ENCODE data around the gene PRAMEF8.
"Not testable (repeated sequence)": the region's sequence is repeated elsewhere in the genome, so short reads cannot be mapped to it uniquely, and the experiment has no call there.

The PRAMEF8 gene

GRCh38 chr1:13285037-13285436, at the start of gene PRAMEF8:
PRAMEF8 (minus strand) TSS chr1:13285137; CDS start chr1:13284091, 1,046 bp downstream.
- DNase-seq (ENCODE audit: low read depth): not testable (repeated sequence)

- not testable (repeated sequence) for DNase-seq (ENCODE audit: low read depth)
These were observed 30.3 kb upstream of the PRAMEF8 start, which contains the start of gene PRAMEF15 for GRCh38 chr1:13315281-13315680. PRAMEF15 (plus strand) TSS chr1:13315581; CDS start chr1:13318408, 2,827 bp downstream.

DNA sequence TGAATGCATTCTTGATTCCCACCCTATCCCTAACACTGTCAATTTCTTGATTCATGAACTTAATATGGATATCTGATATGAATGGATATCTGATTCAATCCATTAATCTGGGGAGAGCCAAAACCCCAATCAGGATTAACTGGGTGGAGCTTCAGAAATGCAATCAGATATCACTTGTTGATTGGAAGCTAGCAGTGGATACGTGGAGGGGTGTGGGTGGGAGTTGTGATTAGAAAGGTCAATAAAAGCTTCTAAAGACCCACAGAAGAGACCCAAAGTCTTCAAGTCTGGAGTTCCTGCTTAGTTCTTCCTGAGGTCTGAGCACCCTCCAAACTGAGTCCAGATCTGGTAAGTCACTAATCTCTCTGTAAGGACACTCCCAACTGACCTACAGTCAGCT, 18.3 kb upstream of the PRAMEF8 start, which contains the start of gene PRAMEF33:
TSS of gene PRAMEF33 (plus strand) at position 301 of the 400 bp plus-strand sequence. CDS start 2,416 bp downstream, outside the sequence.
- DNase-seq (ENCODE audit: low read depth): not testable (repeated sequence)

DNA sequence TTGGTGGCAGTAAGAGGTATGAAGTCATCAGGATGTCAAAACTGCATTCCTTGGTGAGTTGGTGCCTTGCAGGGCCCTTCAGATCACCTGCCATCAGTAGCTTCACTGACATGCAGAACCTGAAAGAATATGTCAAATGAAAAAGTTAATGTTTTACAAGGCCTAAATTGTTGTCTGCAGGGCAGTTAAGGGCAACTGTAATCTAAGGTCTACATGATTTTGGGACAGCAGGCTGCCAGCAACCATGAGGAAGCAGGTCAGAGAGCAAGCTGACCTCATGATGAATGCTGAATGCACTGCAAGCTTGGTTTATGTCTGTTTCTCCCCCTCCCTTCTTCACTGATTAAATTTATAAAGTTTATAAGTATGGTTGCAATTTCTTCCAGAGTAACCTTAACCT, 17.3 kb upstream of the PRAMEF8 start:
- DNase-seq (ENCODE audit: low read depth): not testable (repeated sequence)

DNA sequence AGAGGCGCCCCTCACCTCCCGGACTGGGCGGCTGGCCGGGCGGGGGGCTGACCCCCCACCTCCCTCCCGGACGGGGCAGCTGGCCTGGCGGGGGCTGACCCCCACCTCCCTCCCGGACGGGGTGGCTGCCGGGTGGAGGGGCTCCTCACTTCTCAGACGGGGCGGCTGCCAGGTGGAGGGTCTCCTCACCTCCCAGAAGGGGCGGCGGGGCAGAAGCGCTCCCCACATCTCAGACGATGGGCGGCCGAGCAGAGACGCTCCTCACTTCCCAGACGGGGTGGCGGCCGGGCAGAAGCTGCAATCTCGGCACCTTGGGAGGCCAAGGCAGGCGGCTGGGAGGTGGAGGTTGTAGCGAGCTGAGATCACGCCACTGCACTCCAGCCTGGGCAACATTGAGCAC, 13.8 kb upstream of the PRAMEF8 start:
- not testable (repeated sequence) for DNase-seq (ENCODE audit: low read depth)

- not testable (repeated sequence) for DNase-seq (ENCODE audit: low read depth)
These were observed 12.4 kb upstream of the PRAMEF8 start for GRCh38 chr1:13297216-13297931.

GRCh38 chr1:13289030-13289429, 4.1 kb upstream of the PRAMEF8 start:
- not testable (repeated sequence) for DNase-seq (ENCODE audit: low read depth)

GRCh38 chr1:13279617-13280016, 5.3 kb downstream of the PRAMEF8 start:
- not testable (repeated sequence) for DNase-seq (ENCODE audit: low read depth)

GRCh38 chr1:13277016-13277415, 7.9 kb downstream of the PRAMEF8 start:
- DNase-seq (ENCODE audit: low read depth): not testable (repeated sequence)

- not testable (repeated sequence) for DNase-seq (ENCODE audit: low read depth)
These were observed 19.8 kb downstream of the PRAMEF8 start for GRCh38 chr1:13265124-13265523.

- not testable (repeated sequence) for DNase-seq (ENCODE audit: low read depth)
These were observed 31.0 kb downstream of the PRAMEF8 start, which contains the start of gene PRAMEF5 for GRCh38 chr1:13253898-13254297. PRAMEF5 (plus strand) TSS chr1:13254198; CDS start chr1:13259269, 5,071 bp downstream.

DNA sequence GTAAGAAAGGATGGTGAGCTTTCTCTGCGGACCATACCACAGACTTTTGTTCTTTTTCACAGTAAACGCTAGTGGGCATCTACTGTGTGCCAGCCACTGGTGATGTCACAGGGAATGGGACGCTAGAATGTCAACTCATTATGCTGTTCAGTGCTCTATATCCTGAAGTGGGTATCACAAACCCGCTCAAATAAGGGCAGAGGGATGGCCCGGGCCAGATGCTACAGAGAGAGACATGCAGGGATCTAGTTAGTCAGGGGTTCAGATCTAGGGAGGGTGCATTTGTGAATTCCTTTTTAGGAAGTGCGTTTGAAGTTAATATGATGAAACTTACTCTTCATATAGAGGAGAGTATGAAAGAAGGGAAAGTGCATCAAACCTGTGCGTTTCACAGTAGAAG, 37.8 kb downstream of the PRAMEF8 start:
- not testable (repeated sequence) for DNase-seq (ENCODE audit: low read depth)

DNA sequence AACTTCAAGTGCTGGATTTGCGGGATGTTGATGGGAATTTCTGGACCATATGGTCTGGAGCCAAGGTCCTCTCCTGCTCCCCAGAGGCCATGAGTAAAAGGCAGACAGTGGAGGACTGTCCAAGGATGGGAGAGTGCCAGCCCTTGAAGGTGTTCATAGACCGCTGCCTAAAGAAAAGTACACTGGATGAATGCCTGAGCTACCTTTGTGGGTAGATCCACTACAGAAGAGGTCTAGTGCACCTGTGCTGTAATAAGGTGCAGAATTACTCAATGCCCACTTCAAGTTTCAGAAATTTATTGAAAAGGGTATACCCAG, 38.4 kb downstream of the PRAMEF8 start:
- not testable (repeated sequence) for DNase-seq (ENCODE audit: low read depth)

- not testable (repeated sequence) for DNase-seq (ENCODE audit: low read depth)
These were observed 38.9 kb downstream of the PRAMEF8 start for GRCh38 chr1:13245841-13246553.

GRCh38 chr1:13243536-13244263, 41.2 kb downstream of the PRAMEF8 start:
- not testable (repeated sequence) for DNase-seq (ENCODE audit: low read depth)

GRCh38 chr1:13239633-13240032, 45.3 kb downstream of the PRAMEF8 start:
- not testable (repeated sequence) for DNase-seq (ENCODE audit: low read depth)

- not testable (repeated sequence) for DNase-seq (ENCODE audit: low read depth)
These were observed 47.4 kb downstream of the PRAMEF8 start for GRCh38 chr1:13237572-13237971.

DNA sequence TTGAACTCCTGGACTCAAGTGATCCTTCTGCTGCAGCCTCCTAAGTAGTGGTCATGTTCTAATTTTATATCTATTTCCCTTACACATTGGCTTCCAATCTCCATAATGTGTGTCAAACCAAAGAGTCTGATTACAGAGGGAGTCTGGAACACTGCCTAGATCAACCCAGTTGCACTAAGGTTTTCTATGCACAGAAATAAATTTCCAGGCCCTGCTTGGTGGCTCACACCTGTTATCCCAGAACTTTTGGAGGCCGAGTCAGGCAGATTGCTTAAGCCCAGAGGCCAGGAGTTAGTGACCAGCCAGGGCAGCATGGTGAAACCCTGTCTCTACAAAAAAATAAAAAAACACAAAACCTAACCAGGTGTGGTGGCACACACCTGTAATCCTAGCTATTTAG, 50.9 kb downstream of the PRAMEF8 start:
- not testable (repeated sequence) for DNase-seq (ENCODE audit: low read depth)

DNA sequence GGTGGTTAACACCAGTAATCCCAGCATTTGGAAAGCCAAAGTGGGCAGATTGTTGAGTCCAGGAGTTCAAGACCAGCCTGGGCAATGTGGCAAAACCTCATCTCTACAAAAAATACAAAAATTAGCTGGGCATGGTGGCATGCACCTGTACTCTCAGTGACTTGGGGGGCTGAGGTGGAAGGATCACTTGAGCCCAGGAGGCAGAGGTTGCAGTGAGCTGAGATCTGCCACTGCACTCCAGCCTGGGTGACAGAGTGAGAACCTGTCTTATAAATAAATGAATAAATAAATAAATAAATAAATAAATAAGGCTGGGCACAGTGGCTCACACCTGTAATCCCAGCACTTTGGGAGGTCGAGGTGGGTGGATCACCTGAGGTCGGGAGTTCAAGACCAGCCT, 52.9 kb downstream of the PRAMEF8 start:
- DNase-seq (ENCODE audit: low read depth): not testable (repeated sequence)
